GM18858 (cell line): ENCODE results near the gene PAK1IP1.
A peak's percentile ranks its signal among the peaks of the same experiment; 100 is the strongest.
"Not testable (repeated sequence)": the region's sequence is repeated elsewhere in the genome, so short reads cannot be mapped to it uniquely, and the experiment has no call there.

Source experiments
- ATAC-seq: cut with Tn5 transposase; IDR thresholded peaks from one replicate; pipeline ENCODE4 v1.9.1; 2021; ENCODE audit not compliant: unreplicated experiment

The PAK1IP1 gene

GRCh38 chr6:10690651-10691445 is 3.9 kb upstream of the PAK1IP1 start:
- no peak for ATAC-seq

DNA sequence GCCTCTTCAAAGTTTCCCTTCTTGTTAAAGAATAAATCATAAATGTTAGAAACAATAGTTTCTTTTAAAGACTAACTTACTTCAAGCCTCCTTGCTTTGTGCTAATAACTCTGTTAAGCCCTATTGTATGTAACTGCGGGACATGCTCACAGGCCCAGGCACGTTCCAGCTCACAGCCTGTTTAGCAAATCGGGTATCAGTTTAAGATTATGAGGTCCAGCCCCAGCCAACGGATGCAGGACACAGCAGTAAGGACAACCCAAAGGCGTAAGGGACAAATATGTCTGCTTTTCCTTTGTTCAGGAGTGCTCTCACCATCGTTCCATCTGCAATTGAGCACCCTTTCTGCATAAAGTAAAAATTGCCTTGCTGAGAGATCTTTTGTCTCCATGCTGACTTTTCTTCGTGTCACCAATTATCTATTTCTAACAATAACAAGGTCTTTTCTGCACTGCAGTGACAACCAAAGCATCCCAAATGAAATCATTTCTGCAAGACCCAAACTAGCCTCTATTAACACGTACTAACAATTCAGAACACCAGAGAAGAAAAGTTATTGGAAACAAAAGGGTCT is 1.7 kb upstream of the PAK1IP1 start:
- ATAC-seq = no peak

DNA sequence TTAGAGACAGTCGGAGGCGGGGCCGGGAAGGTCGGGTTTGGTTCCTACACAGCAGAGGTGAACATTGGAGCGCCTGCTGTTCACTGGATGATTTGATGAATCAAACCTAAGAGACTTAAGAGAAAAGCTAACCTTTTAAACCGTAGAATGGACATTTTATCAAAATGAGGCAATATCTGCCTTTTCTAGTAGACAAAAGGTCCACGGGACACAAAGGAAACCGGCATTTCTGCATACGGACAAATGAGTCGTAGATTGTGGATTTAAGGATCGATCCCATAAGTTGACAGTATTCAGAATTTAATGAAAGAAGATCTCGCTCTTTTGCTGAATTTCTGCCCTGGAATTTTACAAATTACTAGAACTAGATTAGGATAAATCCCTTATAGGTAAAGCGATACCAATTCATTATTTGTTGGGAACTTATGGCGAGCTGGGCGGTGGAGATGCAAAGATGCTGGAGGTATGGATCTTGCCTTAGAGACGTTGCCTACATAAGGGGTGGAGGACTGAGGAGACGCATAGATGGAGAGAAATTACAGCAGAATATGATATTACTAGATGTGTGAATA is 400 bp downstream of the PAK1IP1 start:
- ATAC-seq = no peak

- ATAC-seq = no peak
Observed at GRCh38 chr6:10696655-10697054, 1.9 kb downstream of the PAK1IP1 start.

- no peak for ATAC-seq
Observed at GRCh38 chr6:10713962-10714361, 19.2 kb downstream of the PAK1IP1 start.

DNA sequence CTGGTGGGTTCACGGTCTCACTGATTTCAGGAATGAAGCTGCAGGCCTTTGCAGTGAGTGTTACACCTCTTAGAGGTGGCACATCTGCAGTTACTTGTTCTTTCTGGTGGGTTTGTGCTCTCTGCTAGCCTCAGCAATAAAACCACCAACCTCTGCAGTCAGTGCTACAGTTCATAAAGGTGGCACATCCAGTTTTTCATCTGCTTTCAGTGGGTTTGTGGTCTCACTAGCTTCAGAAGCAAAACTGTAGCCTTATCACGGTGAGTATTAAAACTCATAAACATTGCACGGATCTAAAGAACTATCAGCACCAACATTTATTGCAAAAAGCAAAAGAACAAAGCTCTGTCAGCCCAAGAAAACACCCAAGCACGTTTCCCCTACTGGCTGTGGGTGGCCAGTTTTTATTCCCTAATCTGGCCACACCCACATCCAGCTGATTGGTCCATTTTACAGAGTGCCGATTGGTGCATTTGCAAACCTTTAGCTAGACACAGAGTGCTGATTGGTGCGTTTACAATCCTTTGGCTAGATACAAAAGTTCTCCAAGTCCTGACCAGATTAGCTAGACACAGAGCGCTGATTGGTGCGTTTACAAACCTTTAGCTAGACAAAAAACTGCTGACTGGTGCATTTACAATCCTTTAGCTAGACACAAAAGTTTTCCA is 24.7 kb downstream of the PAK1IP1 start:
- ATAC-seq = no peak

GRCh38 chr6:10719964-10720264 is 25.1 kb downstream of the PAK1IP1 start:
- no peak for ATAC-seq

DNA sequence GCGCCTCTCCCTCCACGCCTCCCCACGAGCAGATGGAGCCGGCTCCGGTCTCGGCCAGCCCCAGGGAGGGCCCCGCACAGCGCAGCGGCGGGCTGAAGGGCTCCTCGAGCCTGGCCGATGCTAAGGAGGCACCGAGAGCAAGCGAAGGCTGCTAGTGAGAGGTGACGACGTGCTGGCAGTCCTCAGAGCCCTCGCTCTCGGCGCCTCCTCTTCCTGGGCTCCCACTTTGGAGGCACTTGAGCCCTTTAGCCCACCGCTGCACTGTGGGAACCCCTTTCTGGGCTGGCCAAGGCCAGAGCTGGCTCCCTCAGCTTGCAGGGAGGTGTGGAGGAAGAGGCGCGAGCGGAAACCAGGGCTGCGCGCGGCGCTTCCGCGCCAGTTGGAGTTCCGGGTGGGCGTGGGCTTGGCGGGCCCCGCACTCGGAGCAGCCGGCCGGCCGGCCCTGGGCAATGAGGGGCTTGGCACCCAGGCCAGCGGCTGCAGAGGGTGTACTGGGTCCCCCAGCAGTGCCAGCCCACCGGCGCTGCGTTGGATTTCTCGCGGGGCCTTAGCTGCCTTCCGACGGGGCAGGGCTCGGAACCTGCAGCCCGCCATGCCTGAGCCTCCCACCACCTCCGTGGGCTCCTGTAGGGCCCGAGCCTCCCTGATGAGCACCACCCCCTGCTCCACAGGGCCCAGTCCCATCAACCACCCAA is 25.6 kb downstream of the PAK1IP1 start:
- no peak for ATAC-seq

GRCh38 chr6:10720960-10721849 is 26.4 kb downstream of the PAK1IP1 start:
- not testable (repeated sequence) for ATAC-seq

- no peak for ATAC-seq
Observed at GRCh38 chr6:10721850-10722569, 27.2 kb downstream of the PAK1IP1 start.

GRCh38 chr6:10722570-10722819 is 27.7 kb downstream of the PAK1IP1 start:
- ATAC-seq = no peak

GRCh38 chr6:10722820-10723566 is 28.2 kb downstream of the PAK1IP1 start, which contains the start of gene TMEM14C:
TSS of gene TMEM14C (plus strand) at chr6:10723070. CDS start at chr6:10724614, 1,544 bp downstream.
- ATAC-seq = peak; percentile 92

DNA sequence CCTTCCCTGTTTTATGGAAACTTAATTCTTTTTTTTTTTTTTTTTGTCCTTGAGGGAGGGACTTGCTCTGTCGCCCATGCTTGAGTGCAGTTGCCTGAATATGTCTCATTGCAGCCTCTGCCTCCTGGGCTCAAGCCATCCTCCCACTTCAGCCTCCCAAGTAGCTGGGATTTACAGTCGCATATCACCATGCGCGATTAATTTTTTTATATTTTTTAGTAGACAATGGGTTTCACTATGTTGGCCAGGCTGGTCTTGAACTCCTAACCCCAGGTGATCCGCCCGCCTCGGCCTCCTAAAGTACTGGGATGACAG is 28.8 kb downstream of the PAK1IP1 start:
- no peak for ATAC-seq

- ATAC-seq = no peak
Observed at GRCh38 chr6:10725044-10725443, 30.3 kb downstream of the PAK1IP1 start.

DNA sequence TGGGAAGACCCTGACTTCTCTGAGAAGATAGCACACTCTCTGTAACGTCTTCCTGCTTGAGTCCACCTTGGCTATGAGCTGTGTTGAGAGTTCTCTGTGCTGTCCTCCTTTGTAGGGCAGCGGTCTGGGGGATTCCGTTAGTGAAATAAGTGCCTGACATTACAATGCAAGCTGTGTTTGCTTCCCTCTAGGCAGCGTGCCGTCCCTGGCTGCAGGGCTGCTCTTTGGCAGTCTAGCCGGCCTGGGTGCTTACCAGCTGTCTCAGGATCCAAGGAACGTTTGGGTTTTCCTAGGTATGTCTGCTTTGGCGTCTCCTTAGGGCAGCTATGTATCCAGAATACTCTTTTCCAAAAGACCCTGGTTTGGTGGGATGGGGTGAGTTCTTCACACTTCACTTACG is 30.9 kb downstream of the PAK1IP1 start:
- ATAC-seq = no peak

DNA sequence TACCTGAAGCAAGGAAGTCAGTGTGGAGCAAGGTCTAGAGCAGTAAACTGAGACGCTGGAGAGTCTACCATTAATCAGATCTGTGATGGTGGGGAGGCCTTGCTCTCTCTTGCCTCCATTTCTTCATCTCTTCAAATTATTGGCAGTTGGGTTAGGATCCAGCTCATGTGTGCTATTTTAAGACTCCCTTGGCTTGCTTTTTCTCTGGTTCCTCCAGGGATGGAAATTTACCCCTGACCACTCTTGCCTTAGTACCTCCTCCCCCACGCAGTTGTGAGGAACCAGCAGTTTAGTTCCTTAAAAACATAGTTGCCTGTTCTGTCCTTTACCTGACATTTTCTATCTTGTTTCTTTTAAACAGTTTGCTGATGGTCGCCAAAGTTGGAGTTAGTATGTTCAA is 35.5 kb downstream of the PAK1IP1 start:
- no peak for ATAC-seq

DNA sequence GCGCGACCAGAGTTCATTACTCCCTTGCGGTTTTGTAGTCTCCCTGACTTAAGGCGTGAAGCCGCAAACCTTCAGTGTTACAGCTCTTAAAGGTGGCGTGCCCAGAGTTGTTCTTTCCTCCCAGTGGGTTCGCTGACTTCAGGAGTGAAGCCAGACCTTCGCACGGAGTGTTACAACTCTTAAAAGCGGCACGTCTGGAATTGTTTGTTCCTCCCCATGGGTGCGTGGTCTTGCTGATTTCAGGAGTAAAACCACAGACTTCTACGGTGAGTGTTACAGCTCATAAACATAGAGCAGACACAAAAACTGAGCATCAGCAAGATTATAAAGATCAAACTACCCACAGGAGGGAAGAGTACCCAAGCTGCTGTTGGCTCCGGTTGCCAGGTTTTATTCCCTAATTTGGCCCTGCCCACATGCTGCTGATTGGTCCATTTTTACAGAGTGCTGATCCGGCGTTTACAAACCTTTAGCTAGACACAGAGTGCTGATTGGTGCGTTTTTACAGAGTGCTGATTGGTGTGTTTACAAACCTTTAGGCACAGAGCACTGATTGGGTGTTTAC is 38.5 kb downstream of the PAK1IP1 start:
- ATAC-seq = no peak

DNA sequence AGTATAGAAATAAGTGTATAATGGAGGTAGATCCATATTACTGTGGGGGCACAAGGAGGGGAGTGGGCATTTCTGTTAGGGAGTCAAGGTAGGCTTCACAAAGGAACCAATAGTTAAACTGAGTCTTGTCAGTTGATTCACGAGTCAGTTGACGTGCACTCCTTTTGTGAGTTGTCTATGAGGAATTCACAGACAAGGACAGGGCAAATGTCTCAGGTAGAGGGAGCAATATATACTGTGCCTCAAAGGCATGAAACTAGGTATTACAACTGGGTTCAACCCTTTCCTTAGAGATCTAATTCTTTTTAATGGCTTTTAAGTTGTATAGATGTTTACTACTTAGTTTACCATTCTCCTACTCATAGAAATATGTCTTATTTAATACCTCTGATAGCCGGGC is 39.1 kb downstream of the PAK1IP1 start:
- ATAC-seq = no peak

DNA sequence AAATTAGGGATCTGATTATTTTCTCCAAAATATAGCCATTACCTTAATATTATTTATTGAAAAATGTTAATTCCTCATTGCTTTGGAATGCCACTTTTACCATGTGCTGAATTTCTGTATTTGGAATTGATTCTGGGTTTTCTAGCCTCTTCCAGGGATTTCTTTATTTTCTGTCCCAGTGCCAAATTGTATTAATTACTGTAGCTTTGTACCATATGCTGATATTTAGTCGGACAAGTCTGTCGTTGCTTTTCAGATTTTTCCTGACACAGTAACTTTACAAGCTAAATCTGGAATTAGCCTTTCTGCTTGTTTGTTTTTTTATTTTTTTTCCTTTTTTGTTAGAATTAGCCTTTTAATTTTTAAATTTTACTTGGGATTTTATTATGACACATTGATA is 42.0 kb downstream of the PAK1IP1 start:
- ATAC-seq = no peak
